Activated CD4-positive, alpha-beta T cell treated with anti-CD3 and anti-CD28 coated beads, Interleukin-2, amount 50 U/mL, for 4 hours (primary cell): ENCODE data around the gene PDE1C.
"Not testable (repeated sequence)": the region's sequence is repeated elsewhere in the genome, so short reads cannot be mapped to it uniquely, and the experiment has no call there.

Experiments
- DNase-seq, 2 experiments: peaks; one replicate each; pipeline ENCODE4 v3.0.0-alpha.2; 2020

PDE1C gene

DNA sequence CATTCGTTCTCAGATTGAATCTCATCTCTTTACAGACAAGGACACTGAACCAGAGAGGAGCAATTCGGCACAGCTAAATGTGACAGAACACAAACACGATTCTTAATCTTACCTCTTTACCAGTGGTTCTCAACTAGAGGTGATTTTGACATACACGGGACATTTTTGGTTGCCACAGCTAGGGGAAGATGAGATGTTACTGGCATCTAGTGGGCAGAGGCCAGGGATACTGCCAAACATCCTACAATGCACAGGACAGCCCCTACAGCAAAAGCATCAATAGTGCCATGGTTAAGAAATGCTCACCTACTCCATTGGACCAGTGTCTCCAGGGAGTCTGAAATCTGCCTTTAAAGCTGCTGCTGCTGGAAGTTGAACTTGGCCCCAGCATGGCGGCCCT is 27.3 kb downstream of the PDE1C start:
- DNase-seq = no peak

DNA sequence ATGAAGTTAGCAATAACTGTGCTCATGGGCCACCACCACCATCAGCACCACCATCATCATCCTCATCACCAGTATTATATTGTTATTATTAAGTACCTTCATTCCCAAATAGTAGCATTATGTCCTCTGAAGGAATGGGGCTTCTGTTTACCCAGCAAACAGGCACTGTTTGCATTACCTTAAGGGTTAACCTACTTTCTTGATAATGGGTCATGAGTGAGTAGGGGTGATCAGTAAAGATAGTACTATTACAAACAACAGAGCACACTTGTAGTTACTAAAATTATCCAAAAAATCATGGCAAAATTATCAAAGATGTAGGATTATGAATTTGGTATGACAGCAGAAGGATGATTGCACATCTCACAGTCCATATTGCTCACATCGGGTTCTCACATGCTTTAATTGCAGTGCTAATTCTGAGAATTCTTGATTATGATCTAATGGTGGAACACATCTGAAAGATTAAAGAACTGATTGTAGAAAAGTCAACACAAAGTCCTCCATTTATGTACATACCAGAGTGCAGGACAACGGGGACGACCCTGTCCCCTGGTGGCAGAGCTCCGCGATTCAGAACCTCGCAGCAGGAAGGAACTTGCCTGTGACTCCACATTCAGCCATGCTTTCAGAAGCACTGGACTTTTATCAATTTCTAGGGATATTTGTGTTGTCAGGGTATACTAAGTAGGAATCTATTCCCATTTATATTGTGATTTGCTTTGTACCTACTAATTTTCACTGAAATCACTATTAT is 31.0 kb downstream of the PDE1C start:
- no peak for DNase-seq

DNA sequence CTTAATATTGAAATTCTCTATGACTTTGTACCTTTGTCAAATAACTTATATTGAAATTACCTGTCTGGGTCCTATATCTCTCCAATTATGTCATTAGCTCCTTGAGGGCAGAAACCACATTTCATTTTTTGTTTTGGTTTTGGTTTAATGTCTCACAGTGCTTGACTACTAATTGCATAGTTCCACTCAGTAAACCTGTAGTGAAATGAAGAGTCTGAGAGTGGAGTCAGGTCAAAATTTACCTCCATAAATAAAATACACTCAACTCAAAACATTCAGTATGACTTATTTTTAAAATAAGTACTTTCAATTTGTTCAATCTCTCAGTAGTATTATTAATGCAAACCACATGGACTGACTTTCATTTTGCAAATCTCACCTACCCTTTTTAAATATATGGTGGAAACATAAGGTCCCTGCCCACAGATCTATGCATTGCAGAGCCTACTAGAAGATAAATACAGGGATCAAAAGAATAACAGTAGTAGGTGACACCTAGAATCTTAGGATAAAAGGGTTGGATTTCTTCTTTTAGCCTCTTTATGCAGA is 32.5 kb downstream of the PDE1C start:
- no peak for DNase-seq

DNA sequence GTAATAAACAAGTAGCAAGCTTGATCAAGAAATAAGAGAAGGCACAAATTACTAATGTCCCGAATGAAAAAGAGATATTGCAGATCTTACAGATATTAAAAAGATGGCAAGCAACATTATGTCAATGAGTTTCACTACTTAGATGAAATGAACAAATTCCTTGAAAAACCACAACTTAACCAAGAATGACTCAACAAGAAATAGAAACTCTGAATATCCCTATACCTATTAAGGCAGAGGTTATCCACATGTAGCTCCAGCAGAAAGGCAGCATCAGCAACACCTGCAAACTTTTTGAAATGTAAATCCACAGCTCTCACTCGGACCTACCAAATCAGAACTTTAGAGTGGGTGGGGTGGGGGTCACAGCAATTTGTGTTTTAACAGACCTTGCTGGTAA is 33.6 kb downstream of the PDE1C start:
- no peak for DNase-seq

DNA sequence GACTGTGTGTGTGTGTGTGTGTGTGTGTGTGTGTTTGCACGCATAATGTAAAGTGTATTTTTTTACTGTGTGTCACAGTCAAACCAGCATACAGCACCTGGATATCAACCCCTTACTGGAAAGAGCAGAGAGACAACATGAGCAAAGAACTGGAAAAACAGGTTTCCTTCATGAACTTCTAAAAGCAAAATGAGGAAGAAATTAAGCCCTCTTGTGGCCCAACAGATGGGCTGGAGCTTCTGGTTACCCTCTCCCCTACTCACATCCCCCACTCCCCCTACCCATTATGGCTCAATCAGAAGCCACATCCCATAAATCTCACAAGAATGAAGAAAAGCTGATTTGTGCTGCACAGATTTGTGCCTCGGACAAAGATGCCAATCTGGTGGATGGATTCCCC is 36.2 kb downstream of the PDE1C start:
- no peak for DNase-seq

DNA sequence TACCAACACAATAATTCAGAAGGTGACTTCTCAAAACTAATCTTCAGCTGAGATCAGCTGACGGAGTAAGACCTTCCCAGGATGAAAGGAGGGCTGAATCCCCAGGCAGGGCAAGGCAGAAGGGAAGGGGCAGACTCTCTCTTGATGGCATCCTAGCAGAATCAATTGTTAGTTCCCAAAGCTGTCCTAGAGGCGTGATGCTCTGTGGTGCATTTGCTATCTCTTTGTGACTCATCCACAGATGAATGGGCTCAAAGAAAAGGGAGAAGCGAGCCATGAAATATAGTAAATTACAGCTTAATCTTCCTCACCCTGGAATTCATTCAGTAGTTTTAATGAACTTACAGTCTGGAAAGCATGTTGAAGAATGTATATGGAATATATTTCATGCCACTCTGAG is 37.2 kb downstream of the PDE1C start:
- no peak for DNase-seq

DNA sequence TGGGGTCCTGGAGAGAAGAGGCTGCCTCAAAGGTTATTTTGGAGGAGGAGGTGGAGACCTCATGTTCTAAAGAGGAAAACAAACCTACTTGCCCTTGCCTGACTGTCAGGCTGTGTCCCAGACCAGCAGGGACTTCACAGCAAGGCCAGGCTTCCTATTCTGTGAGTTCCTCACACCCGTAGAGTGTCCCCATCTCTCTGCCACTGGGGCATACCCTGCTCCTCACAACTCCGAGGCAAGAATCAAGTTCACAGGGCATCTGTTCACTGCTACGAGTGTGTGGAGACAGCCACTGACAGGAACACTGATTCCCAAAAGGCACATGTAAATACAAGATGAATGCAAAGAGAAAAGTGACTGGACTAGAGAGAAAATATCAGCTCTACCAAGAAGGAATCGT is 38.0 kb downstream of the PDE1C start:
- DNase-seq = no peak

GRCh38 chr7:32030904-32031692 is 39.1 kb downstream of the PDE1C start:
- DNase-seq = no peak

DNA sequence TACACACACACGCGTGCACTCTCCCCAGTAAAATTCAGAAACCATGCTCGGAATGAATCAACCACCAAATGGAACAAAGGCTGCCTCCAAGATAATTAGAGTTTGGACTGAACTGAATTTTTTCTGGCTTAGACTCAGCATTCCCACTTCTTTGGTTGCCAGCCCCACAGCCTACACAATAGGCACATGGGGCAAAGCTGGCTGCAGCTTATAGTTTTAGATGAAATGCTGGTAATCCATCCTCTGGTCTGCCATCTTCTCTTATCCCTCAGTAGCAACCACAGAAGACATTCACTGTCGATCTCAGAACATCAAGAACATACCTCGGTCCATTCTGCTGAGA is 44.2 kb downstream of the PDE1C start:
- DNase-seq = no peak

- DNase-seq = no peak
Measured at GRCh38 chr7:32025381-32026082, 44.7 kb downstream of the PDE1C start.

DNA sequence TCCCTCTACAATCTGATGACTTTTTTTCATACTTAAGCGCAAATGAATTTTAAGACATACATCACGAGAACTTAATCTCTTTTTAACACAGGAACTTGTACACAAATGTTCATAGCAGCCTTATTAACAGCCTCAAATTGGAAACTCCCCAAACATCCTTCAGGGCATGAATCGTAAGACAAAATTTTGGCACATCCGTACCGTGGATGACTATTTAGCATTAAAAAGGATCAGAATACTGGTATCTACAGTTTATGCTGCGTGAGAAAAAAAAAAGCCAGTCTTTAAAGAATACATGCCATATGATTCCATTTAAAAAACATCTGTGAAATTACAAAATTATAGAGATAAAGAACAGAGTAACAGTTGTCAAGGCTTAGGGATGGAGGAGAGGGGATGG is 46.8 kb downstream of the PDE1C start:
- no peak for DNase-seq

DNA sequence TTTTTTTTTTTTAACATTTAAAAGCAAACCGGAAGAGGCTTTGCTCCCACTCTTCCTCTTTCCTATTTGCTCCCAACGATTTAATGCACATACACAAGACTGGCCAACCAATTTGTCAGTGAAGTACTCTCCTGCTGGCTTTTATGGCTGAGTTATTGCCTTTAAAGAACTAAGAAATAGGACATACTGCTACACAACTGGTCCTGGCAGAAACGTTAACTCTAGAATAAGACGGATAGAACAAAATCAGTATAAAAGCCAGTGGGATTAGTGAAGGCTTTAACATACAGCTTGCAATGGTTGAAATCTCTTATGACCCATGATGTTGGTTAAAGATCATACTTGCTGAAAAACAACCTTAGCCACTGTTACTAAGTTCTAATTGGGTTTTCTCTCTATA is 47.2 kb downstream of the PDE1C start:
- no peak for DNase-seq

GRCh38 chr7:32020551-32021159 is 49.6 kb downstream of the PDE1C start:
- no peak for DNase-seq

DNA sequence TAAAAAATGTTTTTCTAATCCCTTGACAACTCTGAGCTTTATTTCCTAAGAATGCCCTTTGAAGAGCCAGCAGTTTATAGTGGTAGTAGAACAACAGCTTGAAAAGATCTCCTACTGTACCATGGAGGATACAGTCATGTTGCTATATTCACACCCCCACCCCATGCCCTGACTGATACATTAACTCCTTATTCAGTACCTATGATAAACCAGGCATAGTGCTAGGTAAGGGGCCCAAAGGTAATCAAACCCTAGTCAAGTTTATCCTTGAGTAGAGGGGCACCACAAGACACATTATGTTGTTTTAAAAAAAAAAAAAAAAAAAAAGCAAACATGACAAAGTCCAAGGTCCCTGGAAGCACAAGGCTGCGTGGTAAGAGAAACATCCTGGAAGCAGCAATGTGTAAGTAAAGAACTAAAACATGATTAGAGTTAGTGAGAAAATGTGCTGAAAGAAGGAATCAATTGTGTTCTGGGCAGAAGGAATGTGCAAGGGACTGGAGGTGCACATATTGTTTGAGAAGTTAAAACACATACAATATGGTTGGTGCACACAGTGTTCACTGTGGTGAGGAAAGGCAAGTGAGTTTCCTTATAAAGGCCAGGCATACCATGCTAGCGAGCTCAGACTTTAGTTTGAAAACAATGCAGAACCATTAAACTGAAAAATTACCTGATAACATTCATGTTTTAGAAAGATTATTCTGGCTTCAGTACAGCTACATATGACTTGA is 51.2 kb downstream of the PDE1C start:
- DNase-seq = no peak

- DNase-seq = no peak
Measured at GRCh38 chr7:32015133-32015532, 55.1 kb downstream of the PDE1C start.

DNA sequence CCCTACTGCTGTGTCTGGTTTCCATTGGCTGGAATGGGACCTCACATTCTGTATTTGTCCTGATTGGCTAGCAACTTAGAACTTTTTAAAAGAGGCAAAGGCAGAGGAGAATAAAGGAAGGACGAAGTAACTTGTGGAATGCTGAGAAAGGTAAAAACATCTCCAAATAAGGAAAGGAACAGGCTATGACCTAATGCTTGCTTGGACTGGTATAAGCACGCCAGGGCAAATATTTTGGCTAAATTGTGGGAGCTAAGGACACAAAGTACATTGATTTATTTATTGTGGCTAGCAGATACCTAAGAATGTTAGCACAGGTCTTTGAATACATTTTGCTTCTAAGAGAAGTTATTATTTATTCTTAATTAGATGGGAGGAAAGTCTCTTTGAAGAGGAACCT is 56.7 kb downstream of the PDE1C start:
- not testable (repeated sequence) for DNase-seq

DNA sequence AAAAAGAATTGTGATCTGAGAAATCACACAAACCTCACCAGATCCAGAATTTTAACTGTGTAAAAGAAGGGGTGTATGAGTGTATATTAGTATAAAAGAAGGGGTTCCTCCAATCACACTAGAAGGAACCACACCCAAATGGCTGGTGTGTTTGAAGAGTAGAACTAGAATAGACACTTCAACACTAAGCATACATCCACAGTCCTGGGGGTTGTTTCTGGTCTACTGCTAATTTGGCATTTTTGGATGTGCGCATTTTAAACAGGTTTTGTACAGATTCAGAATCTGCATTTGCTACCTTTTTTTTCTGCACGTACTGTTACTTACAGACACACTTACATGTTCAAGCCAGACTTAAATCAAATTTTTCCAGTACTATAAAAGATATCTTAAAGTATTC is 64.6 kb downstream of the PDE1C start:
- no peak for DNase-seq

DNA sequence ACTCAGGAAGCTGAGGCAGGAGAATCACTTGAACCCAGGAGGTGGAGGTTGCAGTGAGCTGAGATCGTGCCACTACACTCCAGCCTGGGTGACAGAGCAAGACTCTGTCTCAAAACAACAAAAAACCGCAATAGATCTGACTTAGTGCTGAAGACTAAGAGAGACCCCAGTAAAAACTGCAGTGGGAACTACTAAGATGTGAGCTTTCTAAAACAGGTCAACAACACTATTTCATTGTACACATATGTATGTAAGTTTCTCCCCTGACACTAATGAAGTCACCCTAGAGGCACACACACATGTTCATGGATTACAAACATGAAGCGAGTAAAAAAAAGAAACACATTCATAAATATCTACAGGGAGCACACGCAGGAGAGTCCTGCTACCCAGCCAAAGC is 68.3 kb downstream of the PDE1C start:
- DNase-seq = no peak

- DNase-seq = no peak
Measured at GRCh38 chr7:31997423-31997822, 72.8 kb downstream of the PDE1C start.

- DNase-seq = no peak
Measured at GRCh38 chr7:31995134-31995533, 75.1 kb downstream of the PDE1C start.

DNA sequence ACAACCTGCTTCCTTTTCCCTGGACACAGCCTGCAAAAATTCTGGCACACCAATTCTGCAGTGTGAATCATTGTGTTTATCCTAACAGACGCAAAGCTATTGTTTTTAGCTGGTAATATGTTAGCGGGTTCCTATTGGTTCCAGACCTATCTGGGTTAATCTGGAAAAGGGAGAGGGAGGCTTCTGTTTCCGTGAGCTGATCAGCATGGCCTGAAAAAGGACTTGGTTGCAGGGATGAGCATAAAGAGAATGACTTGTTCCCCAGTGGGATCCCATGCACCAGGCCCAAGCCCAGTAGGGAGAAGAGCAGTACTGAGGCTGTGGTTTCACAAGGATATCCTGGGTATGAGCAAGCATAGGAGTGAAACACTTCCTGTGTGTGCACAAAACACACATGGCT is 78.4 kb downstream of the PDE1C start:
- DNase-seq = no peak

- DNase-seq = no peak
Measured at GRCh38 chr7:31991406-31991805, 78.8 kb downstream of the PDE1C start.
